Gastroesophageal sphincter (tissue), 3 donors: Measurements from ENCODE around the gene COX15.

Experiments
- EP300 ChIP-seq: sonication (generic); formaldehyde crosslinking; IDR thresholded peaks from one replicate; pipeline ENCODE4 v1.6.1; 2017; ENCODE audit warnings: antibody characterized with exemption, mild to moderate bottlenecking
- POLR2A ChIP-seq, 2 donors: fragments of 450-650 bp; IDR thresholded peaks; one replicate each; pipeline ENCODE4 v1.6.1; 2017; ENCODE audit warnings: antibody characterized with exemption in 2 of 2, mild to moderate bottlenecking in 2 of 2, moderate library complexity in 1 of 2
- POLR2AphosphoS5 ChIP-seq: sonication (generic); formaldehyde crosslinking; IDR thresholded peaks from one replicate; pipeline ENCODE4 v1.6.1; 2017; ENCODE audit warnings: antibody characterized with exemption
- TF ChIP-seq, protein P1 (sequence below), 4 experiments: fragments of 200-600 bp in 2 of 4; fragments of 450-650 bp in 2 of 4; sonication (generic) in 1 of 4; IDR thresholded peaks; one replicate each; pipeline ENCODE4 v1.5.1; 2017 to 2019; ENCODE audit warnings: antibody characterized with exemption in 4 of 4, mild to moderate bottlenecking in 2 of 4, moderate library complexity in 2 of 4

DNA sequence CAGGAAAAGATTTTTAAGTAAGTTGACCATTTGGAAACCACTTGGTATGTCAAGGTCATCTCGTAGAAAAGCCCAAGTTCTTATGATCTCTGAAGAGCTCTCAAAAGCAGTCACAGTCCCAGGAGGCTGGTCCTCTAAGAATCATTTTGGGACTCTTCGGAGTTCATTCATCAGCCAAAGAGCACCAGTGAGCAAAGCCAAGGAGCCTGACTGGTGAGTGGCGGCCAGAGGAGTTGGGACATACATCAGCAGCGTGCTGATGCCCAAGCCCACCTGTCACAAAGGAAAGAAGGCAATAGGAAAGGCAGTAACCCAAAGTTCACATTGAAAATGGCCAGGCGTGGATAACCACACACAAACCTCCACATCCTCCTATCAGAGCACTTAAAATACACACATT, 17.5 kb downstream of the COX15 start:
- TF ChIP-seq, protein P1, sequence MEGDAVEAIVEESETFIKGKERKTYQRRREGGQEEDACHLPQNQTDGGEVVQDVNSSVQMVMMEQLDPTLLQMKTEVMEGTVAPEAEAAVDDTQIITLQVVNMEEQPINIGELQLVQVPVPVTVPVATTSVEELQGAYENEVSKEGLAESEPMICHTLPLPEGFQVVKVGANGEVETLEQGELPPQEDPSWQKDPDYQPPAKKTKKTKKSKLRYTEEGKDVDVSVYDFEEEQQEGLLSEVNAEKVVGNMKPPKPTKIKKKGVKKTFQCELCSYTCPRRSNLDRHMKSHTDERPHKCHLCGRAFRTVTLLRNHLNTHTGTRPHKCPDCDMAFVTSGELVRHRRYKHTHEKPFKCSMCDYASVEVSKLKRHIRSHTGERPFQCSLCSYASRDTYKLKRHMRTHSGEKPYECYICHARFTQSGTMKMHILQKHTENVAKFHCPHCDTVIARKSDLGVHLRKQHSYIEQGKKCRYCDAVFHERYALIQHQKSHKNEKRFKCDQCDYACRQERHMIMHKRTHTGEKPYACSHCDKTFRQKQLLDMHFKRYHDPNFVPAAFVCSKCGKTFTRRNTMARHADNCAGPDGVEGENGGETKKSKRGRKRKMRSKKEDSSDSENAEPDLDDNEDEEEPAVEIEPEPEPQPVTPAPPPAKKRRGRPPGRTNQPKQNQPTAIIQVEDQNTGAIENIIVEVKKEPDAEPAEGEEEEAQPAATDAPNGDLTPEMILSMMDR (IDR thresholded peaks at IDR 0.05): no peak
- TF ChIP-seq POLR2A (IDR thresholded peaks at IDR 0.05) (no peak), EP300 (no peak), POLR2AphosphoS5 (no peak)
